Loucy (cell line): Measurements from ENCODE around the gene PDE3B.
"Not testable (repeated sequence)": the region's sequence is repeated elsewhere in the genome, so short reads cannot be mapped to it uniquely, and the experiment has no call there.

Source experiments
- H2AFZ ChIP-seq: fragments of 200-600 bp; sonication (generic); 2 replicates; pipeline ENCODE4 v1.6.0; 2016; ENCODE audit warnings: antibody characterized with exemption, mild to moderate bottlenecking, low read length, moderate library complexity
- H3F3A ChIP-seq: fragments of 200-600 bp; 2 replicates; pipeline ENCODE4 v1.6.0; 2016; ENCODE audit warnings: antibody characterized with exemption, low read depth, mild to moderate bottlenecking
- H3K27me3 ChIP-seq: fragments of 200-600 bp; sonication (generic); 2 replicates; pipeline ENCODE4 v1.6.1; 2014; ENCODE audit warnings: low read length, mild to moderate bottlenecking; ENCODE audit not compliant: insufficient read depth, poor library complexity, severe bottlenecking
- H3K36me3 ChIP-seq: fragments of 200-600 bp; sonication (generic); 2 replicates; pipeline ENCODE4 v1.6.1; 2016; ENCODE audit warnings: low read length; ENCODE audit not compliant: insufficient read depth
- H3K4me1 ChIP-seq: fragments of 200-600 bp; sonication (generic); 2 replicates; pipeline ENCODE4 v1.5.1; 2014; ENCODE audit warnings: low read length, mild to moderate bottlenecking; ENCODE audit not compliant: insufficient read depth, poor library complexity, severe bottlenecking
- H3K4me2 ChIP-seq: fragments of 200-600 bp; sonication (generic); 2 replicates; pipeline ENCODE4 v1.6.0; 2014; ENCODE audit warnings: antibody characterized with exemption, low read length, low read depth, mild to moderate bottlenecking; ENCODE audit not compliant: poor library complexity, severe bottlenecking
- H3K4me3 ChIP-seq: fragments of 200-600 bp; sonication (generic); 2 replicates; pipeline ENCODE4 v1.5.1; 2014; ENCODE audit warnings: low read length, mild to moderate bottlenecking, mixed read lengths; ENCODE audit not compliant: poor library complexity, severe bottlenecking
- H3K79me2 ChIP-seq: fragments of 200-600 bp; sonication (generic); 2 replicates; pipeline ENCODE4 v1.6.1; 2014; ENCODE audit warnings: low read length; ENCODE audit not compliant: insufficient read depth
- H3K9ac ChIP-seq: fragments of 200-600 bp; sonication (generic); 2 replicates; pipeline ENCODE4 v1.6.0; 2014; ENCODE audit warnings: mild to moderate bottlenecking, low read depth, low read length, moderate library complexity; ENCODE audit not compliant: poor library complexity, severe bottlenecking
- H3K9me2 ChIP-seq: fragments of 200-600 bp; sonication (generic); replicated peaks from 2 replicates; pipeline ENCODE4 v1.6.1; 2016; ENCODE audit warnings: low read depth, low read length, mixed read lengths
- H3K9me3 ChIP-seq: fragments of 200-600 bp; sonication (generic); 2 replicates; pipeline ENCODE4 v1.6.1; 2014; ENCODE audit warnings: mild to moderate bottlenecking, antibody characterized with exemption, low read length, low read depth; ENCODE audit not compliant: insufficient read depth
- H4K20me1 ChIP-seq: fragments of 200-600 bp; sonication (generic); 2 replicates; pipeline ENCODE4 v1.6.0; 2014; ENCODE audit warnings: antibody characterized with exemption, low read length, mild to moderate bottlenecking; ENCODE audit not compliant: insufficient read depth, poor library complexity, severe bottlenecking
- EZH2phosphoT487 ChIP-seq: fragments of 200-600 bp; IDR thresholded peaks from 2 replicates; pipeline ENCODE4 v1.6.1; 2018; ENCODE audit warnings: antibody characterized with exemption, mild to moderate bottlenecking, moderate library complexity, borderline replicate concordance
- TF ChIP-seq, protein P1 (sequence below): fragments of 200-600 bp; sonication (generic); conservative IDR thresholded peaks from 2 replicates; pipeline ENCODE4 v1.5.1; 2014; ENCODE audit warnings: mild to moderate bottlenecking, antibody characterized with exemption, low read length

Gene PDE3B

DNA sequence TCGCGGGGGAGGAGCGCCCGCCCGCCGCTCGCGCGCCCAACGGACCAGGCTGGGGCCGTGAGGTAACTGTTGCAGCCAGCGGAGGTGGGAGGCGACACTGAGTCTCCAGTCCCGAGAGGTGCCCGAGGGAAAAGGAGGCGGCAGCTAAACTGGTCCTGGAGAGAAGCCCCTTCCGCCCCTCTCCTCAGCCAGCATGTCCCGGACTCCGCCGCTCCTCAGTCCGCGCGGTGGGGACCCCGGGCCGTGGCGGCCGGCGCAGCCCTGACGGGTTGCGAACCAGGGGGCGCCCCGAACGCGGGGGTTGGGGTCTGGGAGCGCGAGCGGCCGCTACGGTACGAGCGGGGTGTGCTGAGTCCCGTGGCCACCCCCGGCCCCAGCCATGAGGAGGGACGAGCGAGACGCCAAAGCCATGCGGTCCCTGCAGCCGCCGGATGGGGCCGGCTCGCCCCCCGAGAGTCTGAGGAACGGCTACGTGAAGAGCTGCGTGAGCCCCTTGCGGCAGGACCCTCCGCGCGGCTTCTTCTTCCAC, at the start of gene PDE3B:
PDE3B (plus strand) TSS at position 108 of the 529 bp plus-strand sequence; CDS start at position 380, 272 bp downstream.
- peaks cover 49% of the 10 kb centered on the region for H4K20me1 ChIP-seq
- peaks cover 60% of the 10 kb centered on the region for H3K4me1 ChIP-seq
- H3K4me2 ChIP-seq, result peak within 1 kb of the TSS; percentile 91
- peak within 1 kb of the TSS; percentile 90 for H3K9ac ChIP-seq
- peaks cover 98% of the 10 kb centered on the region for H3K79me2 ChIP-seq
- H3K9me2 ChIP-seq, result no peaks in the 10 kb centered on the region
- H3K27me3 ChIP-seq, result no peaks in the 10 kb centered on the region
- no peaks in the 10 kb centered on the region for H3K9me3 ChIP-seq
- peak within 1 kb of the TSS; percentile 69 for H2AFZ ChIP-seq
- H3K36me3 ChIP-seq, result no peaks in the 10 kb centered on the region
- TF ChIP-seq, protein P1, sequence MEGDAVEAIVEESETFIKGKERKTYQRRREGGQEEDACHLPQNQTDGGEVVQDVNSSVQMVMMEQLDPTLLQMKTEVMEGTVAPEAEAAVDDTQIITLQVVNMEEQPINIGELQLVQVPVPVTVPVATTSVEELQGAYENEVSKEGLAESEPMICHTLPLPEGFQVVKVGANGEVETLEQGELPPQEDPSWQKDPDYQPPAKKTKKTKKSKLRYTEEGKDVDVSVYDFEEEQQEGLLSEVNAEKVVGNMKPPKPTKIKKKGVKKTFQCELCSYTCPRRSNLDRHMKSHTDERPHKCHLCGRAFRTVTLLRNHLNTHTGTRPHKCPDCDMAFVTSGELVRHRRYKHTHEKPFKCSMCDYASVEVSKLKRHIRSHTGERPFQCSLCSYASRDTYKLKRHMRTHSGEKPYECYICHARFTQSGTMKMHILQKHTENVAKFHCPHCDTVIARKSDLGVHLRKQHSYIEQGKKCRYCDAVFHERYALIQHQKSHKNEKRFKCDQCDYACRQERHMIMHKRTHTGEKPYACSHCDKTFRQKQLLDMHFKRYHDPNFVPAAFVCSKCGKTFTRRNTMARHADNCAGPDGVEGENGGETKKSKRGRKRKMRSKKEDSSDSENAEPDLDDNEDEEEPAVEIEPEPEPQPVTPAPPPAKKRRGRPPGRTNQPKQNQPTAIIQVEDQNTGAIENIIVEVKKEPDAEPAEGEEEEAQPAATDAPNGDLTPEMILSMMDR, result no peak; the same call in 1 of the 2 replicates
- TF ChIP-seq EZH2phosphoT487, result no peak
- peak within 1 kb of the TSS; percentile 93 for H3K4me3 ChIP-seq
- H3F3A ChIP-seq, result no peaks in the 10 kb centered on the region

GRCh38 chr11:14595261-14595660, 48.3 kb upstream of the PDE3B start:
- peaks cover 21% of the 10 kb centered on the region for H3K4me1 ChIP-seq
- H3F3A ChIP-seq, H3K9ac ChIP-seq, H3K36me3 ChIP-seq, H3K4me3 ChIP-seq, H3K9me2 ChIP-seq, H3K27me3 ChIP-seq, H3K9me3 ChIP-seq, H4K20me1 ChIP-seq, H2AFZ ChIP-seq, H3K79me2 ChIP-seq: not testable (repeated sequence)
- peak overlapping the region; percentile 50 for H3K4me2 ChIP-seq

- Histone ChIP-seq H3K36me3 (peaks cover 46% of the 10 kb centered on the region; the same call in 1 of the 2 replicates), H3K79me2 (no peaks in the 10 kb centered on the region), H3K9ac (no peak overlapping the region), H3K4me1 (peaks cover 5% of the 10 kb centered on the region), H3K27me3 (no peaks in the 10 kb centered on the region), H3K4me3 (no peak overlapping the region), H3K9me2 (no peaks in the 10 kb centered on the region), H3F3A (no peaks in the 10 kb centered on the region), H3K9me3 (peaks cover 4% of the 10 kb centered on the region; the same call in 1 of the 2 replicates), H2AFZ (no peak overlapping the region), H3K4me2 (no peak overlapping the region), H4K20me1 (no peaks in the 10 kb centered on the region)
- TF ChIP-seq, protein P1, result no peak
- TF ChIP-seq EZH2phosphoT487, result no peak
Observed at GRCh38 chr11:14607713-14608112, 35.9 kb upstream of the PDE3B start.

DNA sequence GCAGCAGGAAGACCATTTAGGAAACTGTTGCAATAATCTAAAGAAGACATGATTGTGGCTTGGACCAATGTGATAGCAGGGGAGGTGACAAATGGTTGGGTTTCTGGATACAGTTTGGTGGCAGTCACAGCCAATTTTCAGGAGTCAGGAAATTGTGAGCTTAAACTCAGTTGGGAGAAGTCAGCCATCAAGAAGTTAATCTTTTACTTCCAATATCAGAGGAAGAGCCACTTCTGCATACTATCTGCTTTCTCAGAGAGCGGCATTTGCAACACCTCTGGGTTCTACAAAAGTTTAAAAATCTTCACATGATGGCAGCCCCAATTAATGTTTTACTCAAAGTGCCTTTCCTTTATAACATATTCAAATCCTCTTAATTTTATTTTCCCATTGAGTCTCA, 33.7 kb upstream of the PDE3B start:
- Histone ChIP-seq H2AFZ (no peak overlapping the region), H3K9me2 (no peaks in the 10 kb centered on the region), H4K20me1 (no peaks in the 10 kb centered on the region), H3F3A (no peaks in the 10 kb centered on the region), H3K79me2 (no peaks in the 10 kb centered on the region), H3K4me1 (peaks cover 15% of the 10 kb centered on the region), H3K36me3 (peaks cover 41% of the 10 kb centered on the region; the same call in 1 of the 2 replicates), H3K4me3 (no peak overlapping the region), H3K27me3 (no peaks in the 10 kb centered on the region), H3K9me3 (peaks cover 4% of the 10 kb centered on the region; the same call in 1 of the 2 replicates), H3K4me2 (no peak overlapping the region), H3K9ac (no peak overlapping the region)
- TF ChIP-seq, protein P1, result no peak
- TF ChIP-seq EZH2phosphoT487, result no peak
